GM12873 (cell line): ENCODE results near the gene CNTN5.
A peak's percentile ranks its signal among the peaks of the same experiment; 100 is the strongest.

Source experiments
- CTCF ChIP-seq: IDR thresholded peaks from 2 replicates; pipeline ENCODE4 v1.5.1; 2012; ENCODE audit warnings: low read depth, mild to moderate bottlenecking, moderate library complexity, low read length, control low read depth; ENCODE audit not compliant: insufficient read depth; ENCODE audit errors: missing control alignments

CNTN5 gene

DNA sequence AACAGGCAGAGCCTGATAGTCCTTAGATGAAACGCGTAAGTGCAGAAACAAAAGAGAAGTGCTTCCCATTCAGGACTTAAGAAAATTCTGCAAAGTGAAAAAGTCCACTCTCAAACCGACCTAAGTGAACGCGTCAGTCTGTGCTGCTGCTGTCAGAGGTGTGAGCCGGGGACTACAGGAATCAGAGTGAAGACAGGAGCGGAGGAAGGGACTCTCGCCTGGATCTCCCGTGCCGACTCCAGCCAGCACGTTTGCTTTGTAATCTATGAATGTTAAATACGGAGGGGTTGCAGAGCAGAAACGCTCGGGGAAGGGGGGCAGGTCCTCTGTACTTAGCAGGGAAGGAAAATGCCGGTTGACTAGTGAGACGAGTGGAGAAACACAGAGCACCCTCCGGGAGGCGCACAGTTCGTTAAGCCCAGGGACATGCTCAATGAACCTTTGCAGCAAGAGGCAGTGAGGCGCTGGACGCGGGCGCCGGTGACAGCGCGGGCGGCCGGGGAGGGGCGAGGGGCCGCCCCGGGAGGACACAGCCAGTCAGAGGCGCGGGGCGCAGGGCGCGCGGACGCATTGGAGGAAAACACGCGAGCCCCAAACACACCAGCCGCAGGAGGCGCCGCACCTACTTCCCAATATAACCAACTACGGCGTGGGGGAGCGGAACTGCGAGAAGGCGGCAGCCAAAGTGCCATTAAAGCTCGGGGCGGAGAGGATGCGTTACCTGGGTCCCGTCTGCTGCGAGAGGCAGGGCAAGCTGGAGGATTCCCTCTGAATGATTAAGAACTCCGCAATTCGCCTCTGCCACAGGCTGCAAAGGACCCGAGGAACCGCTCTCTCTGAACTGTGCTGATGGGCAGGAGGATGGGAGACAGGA lies at the start of gene CNTN5:
Gene CNTN5 (plus strand): TSS at position 598 of the 874 bp plus-strand sequence.
- TF ChIP-seq CTCF = no peak

- TF ChIP-seq CTCF = no peak
Observed at GRCh38 chr11:98979205-98979604, 41.5 kb upstream of the CNTN5 start.

DNA sequence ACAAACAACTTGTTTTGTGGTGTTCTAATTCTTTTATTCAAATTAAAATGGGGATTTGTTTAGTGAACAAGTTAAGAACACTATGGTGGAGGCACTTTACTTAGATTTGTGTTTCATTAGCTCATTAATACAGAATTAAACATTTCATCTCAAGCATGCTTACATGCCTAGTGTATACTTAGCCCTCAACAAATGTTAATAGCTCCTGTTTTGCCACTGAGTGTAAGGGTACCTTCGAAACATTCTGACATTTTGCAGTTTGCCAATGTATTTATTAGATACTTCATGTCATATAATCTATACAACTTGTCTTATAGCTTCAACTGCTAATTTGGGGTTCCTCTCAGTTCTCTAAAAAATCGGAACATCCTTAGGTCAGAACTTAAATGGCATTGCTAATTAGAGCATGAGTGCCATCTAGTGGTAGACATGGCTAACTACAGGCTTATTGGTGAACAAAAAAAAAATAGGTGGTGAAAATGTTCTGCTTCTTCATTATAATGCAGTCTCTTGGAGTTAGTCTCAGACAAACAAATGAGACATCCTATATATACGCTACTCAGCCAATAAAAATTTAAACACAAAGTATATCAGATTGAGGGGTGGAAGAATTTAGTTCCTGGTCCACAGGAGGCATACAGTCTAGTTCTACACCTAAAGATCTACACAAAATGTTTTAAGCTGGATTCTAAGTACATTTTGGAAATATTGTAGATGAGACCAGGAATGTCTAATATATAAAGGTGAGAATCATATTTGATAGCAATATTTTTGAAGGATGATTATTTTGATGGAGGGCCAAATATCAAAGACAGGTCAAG lies 4.9 kb upstream of the CNTN5 start:
- peak; percentile 79 for TF ChIP-seq CTCF

DNA sequence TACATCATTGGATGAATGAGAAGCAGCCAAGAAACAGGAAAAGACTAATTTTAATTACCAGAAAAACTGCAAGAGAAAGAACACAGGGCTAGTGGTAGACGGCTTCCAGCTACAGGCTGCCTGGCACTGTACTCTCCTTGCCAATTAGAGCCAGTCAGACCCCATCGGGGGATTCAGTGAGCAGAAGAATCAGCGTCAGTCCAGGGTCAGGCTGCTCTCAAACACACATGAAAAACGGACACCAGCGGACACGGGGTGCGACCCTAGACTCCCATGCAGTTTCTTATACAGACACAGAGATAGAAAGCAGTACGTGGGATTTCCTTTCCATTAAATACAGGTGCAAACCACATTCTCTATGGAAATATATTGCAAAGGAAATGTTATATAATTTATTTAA lies 1.1 kb upstream of the CNTN5 start:
- TF ChIP-seq CTCF = no peak

- TF ChIP-seq CTCF = no peak
Observed at GRCh38 chr11:99037057-99037456, 16.3 kb downstream of the CNTN5 start.

GRCh38 chr11:99063331-99063730 lies 42.6 kb downstream of the CNTN5 start:
- no peak for TF ChIP-seq CTCF

DNA sequence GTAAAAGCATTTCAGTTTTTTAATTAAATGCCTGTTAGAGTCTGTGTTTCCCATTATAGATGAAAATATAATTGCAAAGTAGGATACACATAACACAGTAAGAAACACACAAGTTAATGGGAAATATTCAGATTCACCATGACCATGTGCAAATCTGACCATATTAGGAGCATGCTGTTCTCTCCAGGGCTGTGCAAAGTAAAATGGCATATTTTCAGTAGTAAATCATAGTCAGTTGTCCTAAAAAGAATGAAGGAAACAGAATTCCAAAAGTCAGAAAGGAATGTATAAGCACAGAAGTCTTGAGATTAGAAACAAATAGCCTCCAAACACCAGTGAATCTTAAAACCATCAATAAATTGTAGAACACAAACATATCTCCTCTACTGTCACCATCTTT lies 44.4 kb downstream of the CNTN5 start:
- no peak for TF ChIP-seq CTCF
